Measurements from ENCODE around the gene STX16.
"Not testable (repeated sequence)": the region's sequence is repeated elsewhere in the genome, so short reads cannot be mapped to it uniquely, and the experiment has no call there.

Gene STX16

GRCh38 chr20:58639182-58640146 is 11.6 kb upstream of the STX16 start:
- no peak for TF ChIP-seq CTCF (conservative IDR thresholded peaks at IDR 0.05)

GRCh38 chr20:58640446-58640845 is 10.6 kb upstream of the STX16 start:
- no peak overlapping the region for H3K27ac ChIP-seq
- TF ChIP-seq CTCF (conservative IDR thresholded peaks at IDR 0.05), result no peak

More at GRCh38 chr20:58639182-58640146, 11.6 kb upstream of the STX16 start:
- no peak overlapping the region for H3K27ac ChIP-seq

GRCh38 chr20:58642441-58642840 is 8.6 kb upstream of the STX16 start:
- no peak for TF ChIP-seq CTCF (conservative IDR thresholded peaks at IDR 0.05)
- no peak overlapping the region for H3K27ac ChIP-seq

- not testable (repeated sequence) for H3K27ac ChIP-seq
Observed at GRCh38 chr20:58642896-58643295, 8.2 kb upstream of the STX16 start.

GRCh38 chr20:58645412-58645968 is 5.6 kb upstream of the STX16 start:
- no peak overlapping the region for H3K27ac ChIP-seq

GRCh38 chr20:58646257-58646656 is 4.8 kb upstream of the STX16 start:
- TF ChIP-seq CTCF (conservative IDR thresholded peaks at IDR 0.05), result no peak
- H3K27ac ChIP-seq, result no peak overlapping the region

More at GRCh38 chr20:58645412-58645968, 5.6 kb upstream of the STX16 start:
- TF ChIP-seq CTCF (conservative IDR thresholded peaks at IDR 0.05), result no peak

GRCh38 chr20:58646703-58647102 is 4.4 kb upstream of the STX16 start:
- no peak for TF ChIP-seq CTCF (conservative IDR thresholded peaks at IDR 0.05)
- H3K27ac ChIP-seq, result no peak overlapping the region

Measured in VCaP (cell line).